HEK293T (cell line): Measurements from ENCODE around the gene ADPRM.

ENCODE experiments used
- BHLHE40 ChIP-seq: fragments of 450-650 bp; IDR thresholded peaks from 2 replicates; pipeline ENCODE4 v1.6.1; 2016; ENCODE audit warnings: mild to moderate bottlenecking, moderate library complexity, borderline replicate concordance
- CTBP1 ChIP-seq: fragments of 450-650 bp; IDR thresholded peaks from 2 replicates; pipeline ENCODE4 v1.6.1; 2016; ENCODE audit warnings: borderline replicate concordance
- ELF4 ChIP-seq: fragments of 450-650 bp; IDR thresholded peaks from 2 replicates; pipeline ENCODE4 v1.6.1; 2017; ENCODE audit warnings: antibody characterized with exemption
- FOXM1 ChIP-seq: fragments of 450-650 bp; IDR thresholded peaks from 2 replicates; pipeline ENCODE4 v1.6.1; 2017; ENCODE audit warnings: mild to moderate bottlenecking, borderline replicate concordance
- HDGF ChIP-seq: fragments of 450-650 bp; IDR thresholded peaks from 2 replicates; pipeline ENCODE4 v1.6.1; 2017; ENCODE audit warnings: antibody characterized with exemption, borderline replicate concordance
- L3MBTL2 ChIP-seq: fragments of 450-650 bp; conservative IDR thresholded peaks from 2 replicates; pipeline ENCODE4 v1.6.1; 2016; ENCODE audit warnings: mild to moderate bottlenecking
- PKNOX1 ChIP-seq: fragments of 450-650 bp; IDR thresholded peaks from 2 replicates; pipeline ENCODE4 v1.6.1; 2016
- SP1 ChIP-seq: fragments of 450-650 bp; IDR thresholded peaks from 2 replicates; pipeline ENCODE4 v1.6.1; 2017
- SUZ12 ChIP-seq: fragments of 450-650 bp; IDR thresholded peaks from 2 replicates; pipeline ENCODE4 v1.6.1; 2016; ENCODE audit warnings: mild to moderate bottlenecking
- TARDBP ChIP-seq: fragments of 450-650 bp; IDR thresholded peaks from 2 replicates; pipeline ENCODE4 v1.6.1; 2016
- ZNF384 ChIP-seq: fragments of 450-650 bp; IDR thresholded peaks from 2 replicates; pipeline ENCODE4 v1.6.1; 2016

- TF ChIP-seq ELF4: no peak
- TF ChIP-seq FOXM1: no peak
- no peak for TF ChIP-seq PKNOX1
- TF ChIP-seq SP1: no peak
- no peak for TF ChIP-seq SUZ12
- no peak for TF ChIP-seq BHLHE40
- TF ChIP-seq HDGF: no peak
- no peak for TF ChIP-seq ZNF384
- TF ChIP-seq TARDBP: no peak
- no peak for TF ChIP-seq L3MBTL2
- no peak for TF ChIP-seq CTBP1
Measured at GRCh38 chr17:10742431-10742830, 45.0 kb downstream of the ADPRM start.
